A549 (cell line): Measurements from ENCODE around the gene KCNMA1. TPM values are rescaled to one million over a fixed set of nuclear protein-coding genes. Genes with fewer than 3 reads are reported as not detected.
A peak's percentile ranks its signal among the peaks of the same experiment; 100 is the strongest.

ENCODE experiments used
- ATAC-seq, 2 experiments: fragments of 200-7000 bp in 1 of 2; fragments of >200 bp in 1 of 2; cut with Nextera tagmentation in 1 of 2; cut with Tn5 transposase in 1 of 2; 3 replicates each; pipeline versions ENCODE4 v1.8.0 to v1.9.1; 2018 to 2020; ENCODE audit warnings: mild to moderate bottlenecking in 1 of 2, moderate library complexity in 1 of 2
- CTCF ChIA-PET: fragments of 300-600 bp; sonication (Branson Sonifier 250); formaldehyde crosslinking; extraction: SDS; loops from one replicate; lab custom pipeline; 2021; ENCODE audit warnings: antibody characterized with exemption, inconsistent platforms; lab: Yijun Ruan, JAX
- POLR2A ChIA-PET: fragments of 350-600 bp; formaldehyde crosslinking; extraction: SDS; loops from one replicate; lab custom pipeline; 2021; ENCODE audit warnings: antibody characterized with exemption, inconsistent platforms; lab: Yijun Ruan, JAX
- DNase-seq, 2 experiments: peaks; one replicate each; pipeline versions ENCODE4 v3.0.0 to v3.0.0-alpha.2; 2011 to 2016; ENCODE audit warnings: low read depth in 1 of 2, low spot score in 1 of 2
- FAIRE-seq: peaks from 2 replicates; lab custom pipeline; 2011; peaks lifted over from hg19 to GRCh38; lab: Jason Lieb, UNC
- H3K27ac ChIP-seq, 2 experiments: fragments of >200 bp; sonication (Bioruptor Twin); formaldehyde crosslinking; 3 replicates each; pipeline ENCODE4 v1.5.1; 2016 to 2017
- H3K4me1 ChIP-seq: fragments of >200 bp; sonication (Bioruptor Twin); formaldehyde crosslinking; 3 replicates; pipeline ENCODE4 v1.6.1; 2016
- H3K4me2 ChIP-seq: fragments of >200 bp; sonication (Bioruptor Twin); formaldehyde crosslinking; 3 replicates; pipeline ENCODE4 v1.6.1; 2016
- H3K4me3 ChIP-seq: fragments of >200 bp; sonication (Bioruptor Twin); formaldehyde crosslinking; 3 replicates; pipeline ENCODE4 v1.5.1; 2016
- H3K9me3 ChIP-seq: fragments of >200 bp; sonication (Bioruptor Twin); formaldehyde crosslinking; 3 replicates; pipeline ENCODE4 v1.6.1; 2016
- CBX8 ChIP-seq: fragments of 200-600 bp; sonication (generic); IDR thresholded peaks from 2 replicates; pipeline ENCODE4 v1.6.1; 2016
- CEBPB ChIP-seq, 2 experiments: fragments of >200 bp in 1 of 2; sonication (Bioruptor Twin) in 1 of 2; formaldehyde crosslinking in 1 of 2; IDR thresholded peaks; 2 replicates each; pipeline ENCODE4 v1.6.1; 2012 to 2016
- CHD4 ChIP-seq: fragments of 200-600 bp; sonication (generic); IDR thresholded peaks from 2 replicates; pipeline ENCODE4 v1.6.1; 2016; ENCODE audit warnings: antibody characterized with exemption, mild to moderate bottlenecking, borderline replicate concordance
- E2F6 ChIP-seq: IDR thresholded peaks from 2 replicates; pipeline ENCODE4 v1.6.1; 2012; ENCODE audit warnings: low read depth, borderline replicate concordance
- EHF ChIP-seq: fragments of 250-450 bp; sonication (Bioruptor Pico); IDR thresholded peaks from 2 replicates; pipeline ENCODE4 v1.5.0; 2020; ENCODE audit warnings: mild to moderate bottlenecking
- EHMT2 ChIP-seq: fragments of 200-600 bp; sonication (generic); IDR thresholded peaks from 2 replicates; pipeline ENCODE4 v1.6.1; 2016; ENCODE audit warnings: antibody characterized with exemption, low read depth, mild to moderate bottlenecking, moderate library complexity
- ELK1 ChIP-seq: fragments of 150-350 bp; IDR thresholded peaks from 2 replicates; pipeline ENCODE4 v1.6.1; 2014; ENCODE audit warnings: low read depth, mild to moderate bottlenecking, low read length
- HES2 ChIP-seq: fragments of >200 bp; sonication (Bioruptor Twin); formaldehyde crosslinking; IDR thresholded peaks from 2 replicates; pipeline ENCODE4 v1.6.1; 2016
- HOXA7 ChIP-seq: fragments of 250-450 bp; sonication (Bioruptor Pico); IDR thresholded peaks from 2 replicates; pipeline ENCODE4 v1.5.0; 2020; ENCODE audit warnings: mild to moderate bottlenecking, moderate library complexity
- HOXB13 ChIP-seq: fragments of 250-450 bp; sonication (Bioruptor Pico); IDR thresholded peaks from 2 replicates; pipeline ENCODE4 v1.5.0; 2020; ENCODE audit warnings: low read depth, mild to moderate bottlenecking, moderate library complexity
- JUN ChIP-seq, 2 experiments: fragments of >200 bp; sonication (Bioruptor Twin); formaldehyde crosslinking; IDR thresholded peaks; 2 replicates in 1 of 2; 3 replicates in 1 of 2; pipeline ENCODE4 v1.6.1; 2016 to 2017
- JUNB ChIP-seq: fragments of >200 bp; sonication (Bioruptor Twin); formaldehyde crosslinking; IDR thresholded peaks from 2 replicates; pipeline ENCODE4 v1.6.1; 2016
- PHF8 ChIP-seq: fragments of 200-600 bp; sonication (generic); IDR thresholded peaks from 2 replicates; pipeline ENCODE4 v1.6.1; 2016; ENCODE audit warnings: low read depth, mild to moderate bottlenecking, antibody characterized with exemption, moderate library complexity, borderline replicate concordance
- RAD21 ChIP-seq, 2 experiments: fragments of >200 bp in 1 of 2; sonication (Bioruptor Twin) in 1 of 2; formaldehyde crosslinking in 1 of 2; IDR thresholded peaks in 1 of 2; conservative IDR thresholded peaks in 1 of 2; 2 replicates in 1 of 2; 3 replicates in 1 of 2; pipeline ENCODE4 v1.6.1; 2012 to 2018; ENCODE audit warnings: inconsistent platforms in 1 of 2
- SREBF2 ChIP-seq: fragments of 450-650 bp; IDR thresholded peaks from 2 replicates; pipeline ENCODE4 v1.6.1; 2014; ENCODE audit warnings: mild to moderate bottlenecking, moderate library complexity
- TFCP2L1 ChIP-seq: fragments of 250-450 bp; sonication (Bioruptor Pico); IDR thresholded peaks from 2 replicates; pipeline ENCODE4 v1.5.0; 2021; ENCODE audit warnings: mild to moderate bottlenecking
- WGBS: methylation state at CpG from one replicate; pipeline ENCODE4 v1.1.6; 2017; ENCODE audit errors: missing lambda C conversion rate; 5-methylcytosine and 5-hydroxymethylcytosine counted together
- polyA plus RNA-seq, 4 experiments: library from polyadenylated mRNA; depleted of rRNA in 3 of 4; stranded (reverse); fragments of >200 nt; fragmentation: RNase III in 1 of 4; extraction: RNeasy Plus Mini Kit Qiagen cat#74134 plus additional on column Dnase treatment in 1 of 4; gene quantifications; 2 replicates in 3 of 4; 3 replicates in 1 of 4; pipeline ENCODE4 v1.2.3, GENCODE V29; 2011 to 2017
- TF ChIP-seq, protein P1 (sequence below): fragments of >200 bp; sonication (Bioruptor Twin); formaldehyde crosslinking; IDR thresholded peaks from 3 replicates; pipeline ENCODE4 v1.5.1; 2016

KCNMA1 gene
- polyA plus RNA-seq, 2 of the 4 experiments (the other 2 are of a cell fraction) = 14.9 to 30.6 TPM

DNA sequence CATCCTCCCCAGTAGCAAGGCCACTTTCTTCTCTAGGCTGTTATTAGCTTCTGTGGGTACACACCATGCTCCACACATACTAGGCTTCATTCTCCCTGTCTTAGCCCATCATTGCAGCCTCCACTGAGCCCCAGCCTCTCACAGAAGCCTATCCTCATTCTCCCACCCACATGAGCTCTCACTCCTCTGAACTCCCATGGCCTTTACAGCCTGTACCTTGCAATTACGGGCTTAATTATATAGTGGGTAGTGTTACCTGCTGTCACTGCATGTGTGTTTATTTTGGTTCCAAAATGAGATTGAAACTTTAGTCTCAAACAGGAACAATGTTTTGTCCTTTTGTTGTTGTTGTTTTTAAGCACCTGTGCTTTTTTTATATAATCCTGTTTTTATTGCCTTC lies 460.0 kb downstream of the KCNMA1 start:
- no peak overlapping the region for H3K4me2 ChIP-seq
- no peak for ATAC-seq
- FAIRE-seq = no peak
- no peaks in the 10 kb centered on the region for H3K9me3 ChIP-seq
- DNase-seq = no peak
- H3K27ac ChIP-seq = peak overlapping the region in 1 of 2 experiments; percentile 29; a peak in 2 of 6 replicates
- ChIA-PET POLR2A (no interaction called here), CTCF (interaction anchor here (0.7 to 16.7 kb wide), 4 partner anchors 16 to 535 kb away, joined by 3 to 627 read pairs (median 167); partner anchors contain the start of gene KCNMA1)
- H3K4me3 ChIP-seq = no peak overlapping the region
- WGBS = 100% methylated on average over 1 of the region's 1 CpG
- no peak for TF ChIP-seq JUNB
- peaks cover 13% of the 10 kb centered on the region for H3K4me1 ChIP-seq

DNA sequence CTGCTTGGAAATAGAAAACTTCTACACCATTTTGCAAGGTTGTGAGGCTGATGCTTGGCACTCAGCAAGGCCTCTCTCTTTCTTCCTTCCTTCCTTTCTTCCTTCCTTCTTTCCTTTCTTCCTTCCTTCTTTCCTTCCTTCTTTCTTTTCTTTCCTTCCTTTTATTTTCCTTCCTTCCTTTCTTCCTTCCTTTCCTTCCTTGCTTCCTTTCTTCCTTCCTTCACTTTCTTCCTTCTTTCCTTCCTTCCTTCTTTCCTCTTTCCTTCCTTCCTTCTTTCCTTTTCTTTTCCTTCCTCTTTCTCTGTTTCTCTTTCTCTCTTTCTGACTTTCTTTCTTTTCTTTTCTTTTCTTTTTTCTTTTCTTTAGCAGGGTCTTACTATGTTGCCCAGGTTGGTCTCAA lies 460.4 kb downstream of the KCNMA1 start:
- Histone ChIP-seq H3K4me1 (peaks cover 13% of the 10 kb centered on the region), H3K27ac (peak overlapping the region in 1 of 2 experiments; percentile 29; a peak in 1 of 6 replicates), H3K4me2 (no peak overlapping the region), H3K9me3 (no peaks in the 10 kb centered on the region), H3K4me3 (no peak overlapping the region)
- CTCF ChIA-PET = interaction anchor here (0.7 to 16.7 kb wide), 4 partner anchors 15 to 535 kb away, joined by 3 to 627 read pairs (median 167); partner anchors contain the start of gene KCNMA1
- TF ChIP-seq EHF (CRISPR knock-in tag) = no peak
- TF ChIP-seq CHD4 = no peak
- no peak for TF ChIP-seq HOXB13 (CRISPR knock-in tag)
- no peak for TF ChIP-seq CBX8
- TF ChIP-seq, protein P1, sequence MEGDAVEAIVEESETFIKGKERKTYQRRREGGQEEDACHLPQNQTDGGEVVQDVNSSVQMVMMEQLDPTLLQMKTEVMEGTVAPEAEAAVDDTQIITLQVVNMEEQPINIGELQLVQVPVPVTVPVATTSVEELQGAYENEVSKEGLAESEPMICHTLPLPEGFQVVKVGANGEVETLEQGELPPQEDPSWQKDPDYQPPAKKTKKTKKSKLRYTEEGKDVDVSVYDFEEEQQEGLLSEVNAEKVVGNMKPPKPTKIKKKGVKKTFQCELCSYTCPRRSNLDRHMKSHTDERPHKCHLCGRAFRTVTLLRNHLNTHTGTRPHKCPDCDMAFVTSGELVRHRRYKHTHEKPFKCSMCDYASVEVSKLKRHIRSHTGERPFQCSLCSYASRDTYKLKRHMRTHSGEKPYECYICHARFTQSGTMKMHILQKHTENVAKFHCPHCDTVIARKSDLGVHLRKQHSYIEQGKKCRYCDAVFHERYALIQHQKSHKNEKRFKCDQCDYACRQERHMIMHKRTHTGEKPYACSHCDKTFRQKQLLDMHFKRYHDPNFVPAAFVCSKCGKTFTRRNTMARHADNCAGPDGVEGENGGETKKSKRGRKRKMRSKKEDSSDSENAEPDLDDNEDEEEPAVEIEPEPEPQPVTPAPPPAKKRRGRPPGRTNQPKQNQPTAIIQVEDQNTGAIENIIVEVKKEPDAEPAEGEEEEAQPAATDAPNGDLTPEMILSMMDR = no peak
- no peak for TF ChIP-seq PHF8
- TF ChIP-seq HOXA7 = no peak
- no peak for TF ChIP-seq HES2
- TF ChIP-seq E2F6 = no peak
- no peak for TF ChIP-seq ELK1
- FAIRE-seq = no peak
- ATAC-seq = no peak
- POLR2A ChIA-PET = no interaction called here
- DNase-seq = no peak

DNA sequence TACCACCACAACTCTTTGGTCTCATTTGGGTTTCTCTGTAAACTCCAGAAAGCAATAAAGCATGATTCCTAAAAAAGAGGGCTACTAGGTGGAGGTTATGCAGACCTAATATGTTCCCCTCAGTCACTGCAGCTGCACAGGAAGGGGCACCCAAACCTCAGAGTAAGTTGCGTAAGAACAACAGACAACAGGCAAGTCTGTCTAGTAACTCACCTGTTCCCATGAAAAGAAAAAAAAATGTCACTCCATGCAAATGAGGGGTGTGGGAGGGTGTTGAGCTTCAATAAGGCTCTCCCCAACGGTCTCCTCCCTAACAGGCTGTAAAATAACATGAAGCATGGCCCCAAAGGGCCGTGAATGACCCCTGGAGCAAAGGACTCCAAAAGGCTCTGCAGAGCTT lies 461.4 kb downstream of the KCNMA1 start:
- WGBS = 62% methylated on average over 3 of the region's 3 CpGs
- H3K4me3 ChIP-seq = no peak overlapping the region
- CTCF ChIA-PET = interaction anchor here (1.2 to 16.7 kb wide), 7 partner anchors 14 to 536 kb away, joined by 3 to 627 read pairs (median 49); partner anchors contain the start of gene KCNMA1
- no peak for ATAC-seq
- H3K27ac ChIP-seq = 0 out of 6 replicates have a peak overlapping the region, but pooled peaks of 1 of the 2 experiments have one; percentile 21
- POLR2A ChIA-PET = no interaction called here
- TF ChIP-seq CEBPB (IDR thresholded peaks at IDR 0.05) (peak in 1 of 2 experiments; percentile 66; a peak in 2 of 4 replicates), EHMT2 (no peak), TFCP2L1 (CRISPR knock-in tag) (no peak), SREBF2 (no peak), RAD21 (conservative IDR thresholded peaks at IDR 0.05 in 1 of 2, IDR thresholded peaks at IDR 0.05 in 1 of 2) (no peak), JUN (IDR thresholded peaks at IDR 0.05) (no peak)
- TF ChIP-seq, protein P1 = no peak
- TF ChIP-seq, all 56 proteins: peak for 1
- FAIRE-seq = no peak
- Histone ChIP-seq H3K4me2 (no peak overlapping the region), H3K4me1 (peaks cover 13% of the 10 kb centered on the region), H3K9me3 (no peaks in the 10 kb centered on the region)
- no peak for DNase-seq
